ENCODE results near the gene NEIL3. TPM values are rescaled to one million over a fixed set of nuclear protein-coding genes. Genes with fewer than 3 reads are reported as not detected.

Gene NEIL3
- total RNA-seq, 4 donors from 2014 or later = 2.1 to 8.3 (median 3.4) TPM

- no peak overlapping the region for H3K4me3 ChIP-seq
- 68 to 81% methylated on average over 7 of the region's 7 CpGs for WGBS, 2 donors
- no peaks in the 10 kb centered on the region for H3K4me1 ChIP-seq
- no peak for DNase-seq
- H3K36me3 ChIP-seq = no peaks in the 10 kb centered on the region
- TF ChIP-seq POLR2A (IDR thresholded peaks at IDR 0.05) (no peak), CTCF (IDR thresholded peaks at IDR 0.05) (no peak)
- no peaks in the 10 kb centered on the region for H3K9me3 ChIP-seq
- intact Hi-C loops (cut with DNase I) = no loop called here
- H3K27ac ChIP-seq = no peak overlapping the region
- no peaks in the 10 kb centered on the region for H3K27me3 ChIP-seq
These were observed 12.6 kb downstream of the NEIL3 start for GRCh38 chr4:177322266-177322665.

- H3K9me3 ChIP-seq = no peaks in the 10 kb centered on the region
- no peaks in the 10 kb centered on the region for H3K36me3 ChIP-seq
- TF ChIP-seq POLR2A (IDR thresholded peaks at IDR 0.05) (no peak), CTCF (IDR thresholded peaks at IDR 0.05) (no peak)
- H3K27me3 ChIP-seq = no peaks in the 10 kb centered on the region
- no peaks in the 10 kb centered on the region for H3K4me1 ChIP-seq
- WGBS, 2 donors = 80 to 88% methylated on average over 3 of the region's 3 CpGs
- intact Hi-C loops (cut with DNase I) = no loop called here
- H3K4me3 ChIP-seq = no peak overlapping the region
- DNase-seq = no peak
- no peak overlapping the region for H3K27ac ChIP-seq
These were observed 13.2 kb downstream of the NEIL3 start for GRCh38 chr4:177322881-177323280.

- intact Hi-C loops (cut with DNase I) = no loop called here
- Histone ChIP-seq H3K4me1 (no peaks in the 10 kb centered on the region), H3K9me3 (no peaks in the 10 kb centered on the region), H3K4me3 (no peak overlapping the region), H3K27ac (no peak overlapping the region), H3K36me3 (no peaks in the 10 kb centered on the region), H3K27me3 (no peaks in the 10 kb centered on the region)
- 80 to 100% methylated on average over 1 of the region's 1 CpG for WGBS, 2 donors
- no peak for TF ChIP-seq POLR2A (IDR thresholded peaks at IDR 0.05)
- TF ChIP-seq CTCF (IDR thresholded peaks at IDR 0.05) = no peak
- DNase-seq = no peak
These were observed 13.7 kb downstream of the NEIL3 start for GRCh38 chr4:177323416-177323815.

DNA sequence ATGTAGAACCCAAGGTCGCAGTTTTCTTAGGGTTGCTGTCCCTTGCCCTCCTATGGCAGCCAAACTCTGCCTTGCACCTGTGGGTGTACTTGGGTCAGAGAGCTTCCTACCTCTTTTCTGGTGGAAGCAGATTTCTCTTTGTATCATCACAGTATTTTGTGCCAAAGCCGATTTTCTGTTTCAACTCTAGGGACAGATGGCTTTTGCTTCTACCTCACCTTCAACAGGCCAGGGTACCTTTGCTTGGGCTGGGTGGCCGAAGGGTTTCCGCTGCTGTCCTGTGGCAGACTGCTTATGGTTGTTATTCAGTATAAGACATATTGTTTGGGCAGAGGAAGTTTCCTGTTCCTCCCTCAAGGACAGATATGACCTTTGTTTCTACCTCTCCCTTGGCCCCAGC, 22.4 kb downstream of the NEIL3 start:
- no peaks in the 10 kb centered on the region for H3K27me3 ChIP-seq
- TF ChIP-seq POLR2A (IDR thresholded peaks at IDR 0.05) (no peak), CTCF (IDR thresholded peaks at IDR 0.05) (no peak)
- intact Hi-C loops (cut with DNase I) = no loop called here
- WGBS, 2 donors = 84 to 97% methylated on average over 4 of the region's 4 CpGs
- no peak overlapping the region for H3K4me3 ChIP-seq
- no peaks in the 10 kb centered on the region for H3K36me3 ChIP-seq
- H3K9me3 ChIP-seq = peaks cover 0 to 13% (median 0%) of the 10 kb centered on the region in 3 donors
- H3K27ac ChIP-seq = no peak overlapping the region
- no peak for DNase-seq
- H3K4me1 ChIP-seq = peaks cover 0 to 4% (median 0%) of the 10 kb centered on the region in 3 donors

- no peak overlapping the region for H3K27ac ChIP-seq
- H3K27me3 ChIP-seq = no peaks in the 10 kb centered on the region
- 48 to 49% methylated on average over 5 of the region's 5 CpGs for WGBS, 2 donors
- H3K4me1 ChIP-seq = peaks cover 0 to 7% (median 0%) of the 10 kb centered on the region in 3 donors
- no peaks in the 10 kb centered on the region for H3K36me3 ChIP-seq
- intact Hi-C loops (cut with DNase I) = no loop called here
- H3K4me3 ChIP-seq = no peak overlapping the region
- TF ChIP-seq CTCF (IDR thresholded peaks at IDR 0.05) (peak; percentile 36 to 80 (median 62)), POLR2A (IDR thresholded peaks at IDR 0.05) (no peak)
- no peaks in the 10 kb centered on the region for H3K9me3 ChIP-seq
- DNase-seq = no peak
These were observed 30.1 kb downstream of the NEIL3 start for GRCh38 chr4:177339477-177340374.

Data from esophagus squamous epithelium (tissue), 5 donors.